Ovary (tissue), 3 donors: ENCODE results near the gene TBC1D14.

ENCODE experiments used
- CTCF ChIP-seq, 3 donors: fragments of 450-650 bp in 2 of 3; fragments of 200-600 bp in 1 of 3; IDR thresholded peaks; one replicate each; pipeline versions ENCODE4 v1.5.1 to v1.8.0; 2016 to 2022; ENCODE audit warnings: antibody characterized with exemption in 3 of 3, mild to moderate bottlenecking in 1 of 3
- EP300 ChIP-seq: sonication (generic); formaldehyde crosslinking; IDR thresholded peaks from one replicate; pipeline ENCODE4 v1.6.1; 2017; ENCODE audit warnings: antibody characterized with exemption
- POLR2A ChIP-seq: fragments of 450-650 bp; IDR thresholded peaks from one replicate; pipeline ENCODE4 v1.6.1; 2017; ENCODE audit warnings: antibody characterized with exemption, mild to moderate bottlenecking, moderate library complexity
- donor health status: DM: no; HTN: no; CAD: no.

GRCh38 chr4:7023901-7024300 lies 114.3 kb downstream of the TBC1D14 start:
- no peak for TF ChIP-seq CTCF (IDR thresholded peaks at IDR 0.05)
- TF ChIP-seq POLR2A: no peak
- no peak for TF ChIP-seq EP300
